ENCODE measurements around the gene NGF.

The NGF gene

DNA sequence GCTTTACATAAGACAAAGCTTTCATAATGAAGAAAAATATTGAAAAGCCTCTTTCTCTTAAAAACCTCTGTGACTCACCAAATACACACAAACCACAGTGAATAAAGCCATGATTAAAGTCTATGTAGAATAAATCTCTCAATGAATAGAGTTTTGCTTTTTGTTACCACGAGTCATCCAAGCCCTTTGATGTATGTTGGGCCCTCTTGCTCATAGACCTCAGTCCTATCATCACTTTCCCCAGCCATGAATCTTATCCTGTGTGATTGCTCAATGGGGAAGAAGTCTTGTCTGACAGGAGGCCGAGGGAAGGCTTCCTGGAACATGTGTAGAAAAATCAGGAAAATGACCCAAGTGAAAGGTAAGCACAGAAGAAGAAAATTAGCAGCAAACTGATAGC is 60.8 kb downstream of the NGF start:
- no peak for DNase-seq

- no peak for DNase-seq
These were observed 62.8 kb downstream of the NGF start for GRCh38 chr1:115275216-115275615.

DNA sequence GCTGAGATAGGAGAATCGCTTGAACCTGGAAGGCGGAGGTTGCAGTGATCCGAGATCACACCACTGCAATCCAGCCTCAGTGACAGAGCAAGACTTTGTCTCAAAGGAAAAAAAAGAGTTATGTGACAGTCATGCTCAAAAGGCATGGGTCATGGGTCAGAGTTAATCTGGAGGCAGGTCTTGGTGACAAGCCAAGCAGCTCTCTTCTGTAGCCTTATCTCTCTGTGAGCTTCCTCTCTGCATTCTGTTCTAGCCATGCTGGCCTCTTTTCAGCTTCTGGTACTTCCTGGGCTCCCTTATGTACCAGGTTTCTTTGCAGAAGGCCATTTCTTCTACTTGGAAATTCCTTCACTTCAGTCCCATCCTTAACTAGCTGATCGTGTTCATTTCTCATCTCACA is 63.6 kb downstream of the NGF start:
- no peak for DNase-seq

- no peak for DNase-seq
These were observed 71.2 kb downstream of the NGF start for GRCh38 chr1:115266729-115267421.

DNA sequence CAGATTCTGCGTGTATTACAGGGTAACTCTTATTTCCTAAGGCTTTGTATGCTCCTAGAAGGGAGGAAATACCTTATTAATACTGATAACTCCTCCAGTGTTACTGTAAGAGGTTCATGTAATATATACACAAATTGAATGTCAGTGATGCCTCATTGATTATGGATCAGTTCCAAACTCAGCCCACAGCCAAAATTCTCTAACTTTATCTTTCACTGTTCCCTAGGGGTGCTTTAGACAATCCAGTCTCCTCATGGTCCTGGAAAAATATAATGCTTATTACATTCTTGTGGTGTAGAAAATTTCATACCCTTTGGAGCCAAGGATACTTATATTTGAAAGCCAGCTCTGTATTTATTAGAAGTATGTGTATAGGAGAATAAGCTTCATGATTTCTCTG is 73.0 kb downstream of the NGF start:
- no peak for DNase-seq

DNA sequence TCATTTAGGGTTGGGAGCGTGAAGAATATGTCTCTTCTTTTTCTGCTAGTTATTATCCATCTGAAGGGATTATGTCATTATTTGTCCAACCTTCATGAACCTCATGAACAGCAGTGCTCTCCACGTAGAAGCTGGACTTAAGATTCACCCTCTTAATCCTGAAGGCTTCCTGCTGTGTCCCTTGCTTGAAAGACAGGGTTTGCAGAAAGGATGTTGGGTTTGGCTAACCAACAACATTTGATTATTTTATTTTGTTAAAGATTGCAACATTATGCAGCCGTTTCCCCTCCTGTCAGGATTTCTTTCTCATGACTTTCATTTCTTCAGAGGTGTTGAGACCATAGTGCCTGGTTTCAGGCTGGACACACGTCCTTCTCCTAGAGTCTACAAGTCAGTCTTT is 75.2 kb downstream of the NGF start:
- no peak for DNase-seq

- no peak for DNase-seq
These were observed 76.6 kb downstream of the NGF start for GRCh38 chr1:115261496-115261895.

- no peak for DNase-seq
These were observed 79.7 kb downstream of the NGF start for GRCh38 chr1:115258302-115258866.

DNA sequence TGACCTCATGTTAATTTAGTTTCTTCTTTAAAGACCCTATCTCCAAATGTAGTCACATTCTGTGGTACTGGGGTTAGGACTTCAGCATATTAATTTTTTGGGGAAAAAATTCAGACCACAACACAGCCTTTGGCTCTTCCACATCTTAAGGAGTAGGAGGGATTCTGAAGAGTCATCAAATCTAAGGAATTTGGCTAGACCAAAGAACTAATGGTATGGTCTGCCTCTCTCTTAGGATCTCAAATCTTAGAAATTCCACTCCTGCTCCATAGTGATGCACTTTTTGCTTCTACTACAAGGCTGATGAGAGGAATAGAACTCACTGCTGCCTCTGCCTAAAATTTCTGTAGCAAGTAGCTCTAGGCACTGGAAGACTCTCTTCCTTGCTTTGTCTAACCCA is 80.5 kb downstream of the NGF start:
- DNase-seq: no peak

DNA sequence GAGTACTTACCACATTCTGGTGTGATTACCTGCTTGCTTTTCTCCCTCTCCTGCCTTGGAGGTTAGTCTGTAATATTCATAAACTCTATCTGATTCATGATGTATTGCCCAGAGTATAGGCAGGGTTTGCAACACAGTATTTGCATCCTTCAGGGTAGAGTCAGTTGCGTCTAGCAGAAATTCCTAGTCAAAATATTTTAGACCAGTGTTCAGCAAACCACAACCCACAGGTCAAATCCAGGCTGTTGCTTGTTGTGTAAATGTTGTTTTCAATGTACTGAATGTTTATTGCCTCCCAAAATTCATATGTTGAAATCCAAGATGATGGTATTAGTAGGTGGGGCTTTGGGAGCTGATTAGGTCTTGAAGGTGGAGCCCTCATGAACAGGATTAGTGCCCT is 82.9 kb downstream of the NGF start:
- DNase-seq: no peak

DNA sequence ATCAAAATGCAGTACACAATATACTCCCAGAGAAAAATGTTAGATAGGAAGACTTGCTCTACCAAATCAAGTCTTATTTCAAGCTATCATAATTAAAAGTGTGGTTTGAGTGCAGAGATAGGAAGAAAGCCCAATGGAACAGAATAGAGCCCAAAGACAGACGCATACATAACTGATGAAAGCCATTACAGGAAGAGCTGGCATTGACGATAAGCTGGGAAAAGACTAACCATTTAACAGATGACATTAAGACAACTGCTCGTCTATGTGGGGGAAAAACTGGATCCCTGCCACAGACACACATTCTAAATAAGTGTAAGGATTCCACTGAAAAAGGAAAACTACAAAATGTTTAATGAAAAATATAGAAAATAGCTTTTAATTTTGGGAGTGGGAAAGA is 85.5 kb downstream of the NGF start:
- DNase-seq: no peak

DNA sequence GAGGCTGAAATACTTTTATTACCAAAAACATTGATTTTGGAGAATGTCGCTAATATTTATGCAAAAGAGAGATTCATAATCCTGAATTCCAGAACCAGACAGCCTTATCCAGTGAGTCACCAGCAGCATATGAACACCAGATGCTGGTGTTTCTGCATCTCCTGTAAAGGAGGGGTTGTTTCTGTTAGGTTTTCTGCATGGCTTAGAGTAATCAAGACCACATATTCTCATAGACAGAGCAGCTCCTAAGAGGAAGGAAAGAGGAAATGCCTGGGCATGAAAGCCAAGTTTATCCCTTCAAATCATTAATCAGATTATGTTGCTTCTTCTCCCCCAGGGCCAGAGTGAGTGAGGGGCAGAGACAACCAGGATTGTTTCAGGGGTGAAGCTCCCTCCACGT is 86.2 kb downstream of the NGF start:
- DNase-seq: no peak

- DNase-seq: no peak
These were observed 86.7 kb downstream of the NGF start for GRCh38 chr1:115251340-115251748.

- DNase-seq: no peak
These were observed 91.5 kb downstream of the NGF start for GRCh38 chr1:115246526-115246925.

- DNase-seq: no peak
These were observed 92.8 kb downstream of the NGF start for GRCh38 chr1:115245227-115245626.

DNA sequence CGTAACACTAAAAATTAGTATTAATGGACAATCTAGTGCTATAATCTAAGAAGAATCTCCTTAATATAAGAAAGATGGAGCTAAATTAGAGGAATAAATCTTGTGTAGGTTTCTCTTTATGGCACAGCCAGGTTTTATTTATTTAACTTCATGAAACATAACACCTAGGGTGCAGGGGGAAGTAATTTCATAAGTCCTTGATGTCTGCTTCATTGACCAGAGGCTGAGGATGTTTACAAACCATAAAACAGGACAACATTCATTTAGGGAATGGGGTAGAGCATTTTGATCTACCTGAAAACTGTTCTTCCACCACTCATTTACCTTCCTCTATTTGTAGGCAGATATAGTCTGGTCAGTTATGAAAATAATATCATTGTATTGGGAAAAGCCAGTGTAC is 95.5 kb downstream of the NGF start:
- no peak for DNase-seq

- DNase-seq: no peak
These were observed 96.7 kb downstream of the NGF start for GRCh38 chr1:115241309-115241708.

DNA sequence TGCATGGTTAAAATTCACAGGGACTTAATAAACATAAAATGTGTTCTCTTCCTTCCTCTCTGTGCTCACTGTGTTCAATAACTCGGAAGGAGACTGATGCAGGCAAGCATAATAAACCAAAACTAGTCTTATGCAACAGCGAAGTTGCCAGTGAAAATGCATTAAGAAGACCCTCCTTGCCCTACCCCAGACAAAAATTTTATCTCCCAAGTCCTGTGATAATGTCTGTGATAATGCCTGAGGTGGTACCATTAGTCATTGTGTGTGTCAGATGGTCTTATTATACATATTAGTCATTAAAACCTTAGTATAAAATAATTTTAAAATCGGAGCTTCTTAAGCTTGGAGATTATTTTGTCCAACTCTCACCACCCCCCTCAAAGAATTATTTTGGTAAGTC is 97.8 kb downstream of the NGF start:
- DNase-seq: no peak

DNA sequence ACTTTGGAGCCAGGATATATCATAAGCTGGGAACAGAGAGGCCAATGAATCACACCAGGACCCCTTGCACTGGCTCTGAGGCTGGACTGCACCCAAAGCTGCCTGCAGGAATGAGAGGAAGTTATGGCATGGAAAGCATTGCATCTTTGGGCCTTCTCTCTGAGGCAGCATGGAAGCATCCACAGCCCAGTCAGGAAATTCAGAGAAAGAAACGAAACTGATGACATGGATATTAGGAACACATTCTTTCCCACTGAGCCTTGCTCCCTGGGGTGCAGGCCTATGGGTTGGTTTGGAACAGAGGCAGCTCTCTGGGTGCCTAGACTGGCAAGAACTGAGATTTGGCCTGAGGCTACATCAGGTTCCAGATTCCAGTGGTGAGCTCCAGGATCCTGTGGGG is 98.6 kb downstream of the NGF start:
- no peak for DNase-seq

GRCh38 chr1:115239148-115239422 is 99.0 kb downstream of the NGF start:
- DNase-seq: no peak

- DNase-seq: no peak
These were observed 99.5 kb downstream of the NGF start for GRCh38 chr1:115238336-115239147.

GRCh38 chr1:115237507-115237906 is 100.5 kb downstream of the NGF start:
- no peak for DNase-seq

DNA sequence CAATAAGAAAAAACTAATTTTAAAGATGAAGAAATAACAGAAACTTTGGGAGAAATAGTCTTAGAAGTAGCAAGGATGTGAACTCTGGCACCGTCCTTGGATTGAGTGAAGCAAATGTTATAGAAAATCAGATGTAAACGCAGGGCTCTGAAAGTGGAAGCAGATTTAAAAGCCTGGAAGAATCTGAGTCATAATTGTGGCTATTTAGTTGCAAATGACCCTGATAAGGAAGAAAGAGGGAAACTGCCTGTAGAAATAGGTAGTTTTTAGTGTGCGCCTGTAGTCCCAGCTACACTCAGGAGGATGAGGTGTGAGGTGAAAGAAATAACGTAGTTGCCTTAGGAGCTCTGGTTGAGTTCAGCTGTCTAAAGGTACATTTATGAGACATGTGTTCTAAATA is 101.0 kb downstream of the NGF start:
- DNase-seq: no peak

All from stimulated activated naive CD4-positive, alpha-beta T cell (primary cell).